HepG2 (cell line): ENCODE measurements around the gene SLC1A4. TPM values are rescaled to one million over a fixed set of nuclear protein-coding genes. Genes with fewer than 3 reads are reported as not detected.

Source experiments
- ATAC-seq: fragments of 200-7000 bp; cut with Tn5 transposase; 3 replicates; pipeline ENCODE4 v1.9.1; 2020; ENCODE audit warnings: mild to moderate bottlenecking, moderate library complexity
- BruUV-seq: library from RNA; stranded (reverse); fragments of 400-500 nt; replicated peaks from 2 replicates; lab custom pipeline; 2021; lab: Mats Ljungman, UMichigan
- CTCF ChIA-PET: fragments of 300-600 bp; formaldehyde crosslinking; extraction: SDS; loops from one replicate; lab custom pipeline; 2021; ENCODE audit warnings: low total read pairs, inconsistent platforms, low intra/inter-chr PET ratio; lab: Yijun Ruan, JAX
- POLR2A ChIA-PET: fragments of 350-600 bp; sonication (Branson Sonifier 250); formaldehyde crosslinking; loops from one replicate; lab custom pipeline; 2020; ENCODE audit warnings: antibody characterized with exemption, inconsistent platforms; lab: Yijun Ruan, JAX
- DNase-seq: peaks from one replicate; pipeline ENCODE4 v3.0.0-alpha.2; 2015; ENCODE audit warnings: low spot score
- FAIRE-seq: peaks from 3 replicates; lab custom pipeline; 2011; peaks lifted over from hg19 to GRCh38; lab: Jason Lieb, UNC
- H2AFZ ChIP-seq: one replicate; pipeline ENCODE4 v1.6.1; 2011; ENCODE audit warnings: low read length, inconsistent platforms
- H3K27ac ChIP-seq: fragments of 300-600 bp; 3 replicates; pipeline ENCODE4 v1.8.0; 2011; ENCODE audit warnings: mixed run types, mild to moderate bottlenecking, mixed read lengths, low read length, inconsistent platforms; ENCODE audit not compliant: insufficient read depth; ENCODE audit errors: extremely low read length
- H3K27me3 ChIP-seq, 2 experiments: fragments of 200-600 bp in 1 of 2; 2 replicates in 1 of 2; 3 replicates in 1 of 2; pipeline versions ENCODE4 v1.6.0 to v1.8.0; 2011; ENCODE audit warnings: low read length in 2 of 2, mild to moderate bottlenecking in 2 of 2, moderate library complexity in 2 of 2, inconsistent platforms in 1 of 2; ENCODE audit not compliant: insufficient read depth in 2 of 2, control insufficient read depth in 1 of 2
- H3K36me3 ChIP-seq, 2 experiments: fragments of 200-600 bp in 1 of 2; replicated peaks in 1 of 2; 2 replicates in 1 of 2; 3 replicates in 1 of 2; pipeline versions ENCODE4 v1.5.1 to v1.8.0; 2011; ENCODE audit warnings: low read length in 2 of 2, inconsistent platforms in 1 of 2; ENCODE audit not compliant: insufficient read depth in 2 of 2, control insufficient read depth in 1 of 2
- H3K4me1 ChIP-seq: 2 replicates; pipeline ENCODE4 v1.5.1; 2012; ENCODE audit warnings: low read length, inconsistent platforms; ENCODE audit not compliant: insufficient read depth
- H3K4me2 ChIP-seq: 2 replicates; pipeline ENCODE4 v1.6.0; 2011; ENCODE audit warnings: low read depth, low read length, inconsistent platforms
- H3K4me3 ChIP-seq, 3 experiments: fragments of 200-600 bp in 1 of 3; sonication (generic), shearing (Covaris generic) in 1 of 3; replicated peaks in 1 of 3; 2 replicates each; pipeline ENCODE4 v1.5.1; 2011 to 2016; ENCODE audit warnings: low read length in 3 of 3, inconsistent platforms in 2 of 3, low read depth in 2 of 3, mild to moderate bottlenecking in 2 of 3, control low read depth in 1 of 3, mixed read lengths in 1 of 3; ENCODE audit not compliant: insufficient read depth in 1 of 3
- H3K79me2 ChIP-seq: one replicate; pipeline ENCODE4 v1.6.1; 2011; ENCODE audit warnings: low read length, inconsistent platforms; ENCODE audit not compliant: insufficient read depth
- H3K9ac ChIP-seq: 2 replicates; pipeline ENCODE4 v1.6.0; 2011; ENCODE audit warnings: mild to moderate bottlenecking, low read depth, low read length, inconsistent platforms; ENCODE audit not compliant: insufficient read depth
- H3K9me3 ChIP-seq: 2 replicates; pipeline ENCODE4 v1.5.1; 2012; ENCODE audit warnings: mild to moderate bottlenecking, low read length
- H4K20me1 ChIP-seq: 2 replicates; pipeline ENCODE4 v1.6.0; 2011; ENCODE audit warnings: inconsistent platforms, mild to moderate bottlenecking, low read length, moderate library complexity; ENCODE audit not compliant: insufficient read depth
- BCL3 ChIP-seq: sonication (generic); formaldehyde crosslinking; IDR thresholded peaks from 2 replicates; pipeline ENCODE4 v1.5.1; 2020; ENCODE audit warnings: mild to moderate bottlenecking, missing genetic modification reagents, moderate library complexity
- ELF4 ChIP-seq: sonication (generic); formaldehyde crosslinking; IDR thresholded peaks from 2 replicates; pipeline ENCODE4 v1.5.0; 2020; ENCODE audit warnings: missing genetic modification reagents, mild to moderate bottlenecking, moderate library complexity, borderline replicate concordance
- FOXO1 ChIP-seq: sonication (generic); formaldehyde crosslinking; IDR thresholded peaks from 2 replicates; pipeline ENCODE4 v1.4.0; 2020; ENCODE audit warnings: missing genetic modification reagents
- GFI1 ChIP-seq: sonication (generic); formaldehyde crosslinking; IDR thresholded peaks from 2 replicates; pipeline ENCODE4 v1.5.0; 2020; ENCODE audit warnings: missing genetic modification reagents, mild to moderate bottlenecking, borderline replicate concordance
- HMG20A ChIP-seq: IDR thresholded peaks from 2 replicates; pipeline ENCODE4 v1.6.1; 2016; ENCODE audit warnings: borderline replicate concordance
- HNF1B ChIP-seq: sonication (generic); formaldehyde crosslinking; IDR thresholded peaks from 2 replicates; pipeline ENCODE4 v1.5.1; 2020; ENCODE audit warnings: mild to moderate bottlenecking, moderate library complexity, missing genetic modification reagents
- IRF2 ChIP-seq: IDR thresholded peaks from 2 replicates; pipeline ENCODE4 v1.6.1; 2018; ENCODE audit warnings: missing genetic modification reagents, missing compliant biosample characterization
- KDM2A ChIP-seq: sonication (generic); formaldehyde crosslinking; IDR thresholded peaks from 2 replicates; pipeline ENCODE4 v1.4.0; 2020; ENCODE audit warnings: low read depth, missing genetic modification reagents, borderline replicate concordance
- NFKBIZ ChIP-seq: IDR thresholded peaks from 2 replicates; pipeline ENCODE4 v1.6.1; 2018; ENCODE audit warnings: missing genetic modification reagents, missing compliant biosample characterization
- ONECUT2 ChIP-seq: sonication (generic); formaldehyde crosslinking; IDR thresholded peaks from 2 replicates; pipeline ENCODE4 v1.4.0; 2020; ENCODE audit warnings: missing genetic modification reagents
- SIX1 ChIP-seq: sonication (generic); formaldehyde crosslinking; IDR thresholded peaks from 2 replicates; pipeline ENCODE4 v1.4.0; 2020; ENCODE audit warnings: missing genetic modification reagents, borderline replicate concordance
- ZMYM2 ChIP-seq: sonication (generic); formaldehyde crosslinking; IDR thresholded peaks from 2 replicates; pipeline ENCODE4 v1.8.0; 2022; ENCODE audit warnings: mild to moderate bottlenecking, missing genetic modification reagents
- ZNF354B ChIP-seq: sonication (generic); formaldehyde crosslinking; IDR thresholded peaks from 2 replicates; pipeline ENCODE4 v1.8.0; 2022; ENCODE audit warnings: mild to moderate bottlenecking, missing genetic modification reagents
- ZNF484 ChIP-seq: sonication (generic); formaldehyde crosslinking; IDR thresholded peaks from 2 replicates; pipeline ENCODE4 v1.5.1; 2020; ENCODE audit warnings: mild to moderate bottlenecking, low read depth, missing genetic modification reagents, borderline replicate concordance
- ZNF768 ChIP-seq: sonication (generic); formaldehyde crosslinking; IDR thresholded peaks from 2 replicates; pipeline ENCODE4 v1.4.0; 2020; ENCODE audit warnings: missing genetic modification reagents
- WGBS: methylation state at CpG from one replicate; pipeline ENCODE4 v1.1.6; 2017; ENCODE audit warnings: low lambda C conversion rate; 5-methylcytosine and 5-hydroxymethylcytosine counted together
- in situ Hi-C: cut with HindIII; loops from 2 replicates; pipeline ENCODE4 v1.10.0; 2017; ENCODE audit warnings: low pct_unique_long_range_greater_than_20kb; ENCODE audit not compliant: extremely low pct_ligation_motif_present
- intact Hi-C: fragments of 100-400 bp; cut with micrococcal nuclease; formaldehyde crosslinking; loops from one replicate; pipeline ENCODE4 v1.10.0; 2022; ENCODE audit not compliant: unreplicated experiment
- polyA plus RNA-seq, 8 experiments: library from polyadenylated mRNA; depleted of rRNA in 3 of 8; stranded (reverse) in 7 of 8; unstranded in 1 of 8; fragments of >200 nt; fragmentation: Illumina TruSeq in 4 of 8; extraction: Trizol in 4 of 8; gene quantifications; 2 replicates each; pipeline versions ENCODE4 v1.2.1 to v1.2.3, GENCODE V29; 2011 to 2016; ENCODE audit warnings: low read depth in 4 of 8, missing spikeins in 1 of 8, mixed read lengths in 1 of 8; ENCODE audit not compliant: insufficient read depth in 1 of 8
- total RNA-seq, 5 experiments: library from RNA; depleted of rRNA; stranded (reverse); fragments of >200 nt; fragmentation: Illumina TruSeq; extraction: Trizol; gene quantifications; 2 replicates each; pipeline ENCODE4 v1.2.3, GENCODE V29; 2016; ENCODE audit warnings: low read depth in 1 of 5
- TF ChIP-seq, protein P1 (sequence below): sonication (generic); formaldehyde crosslinking; IDR thresholded peaks from 2 replicates; pipeline ENCODE4 v1.5.1; 2020; ENCODE audit warnings: missing genetic modification reagents, mild to moderate bottlenecking, borderline replicate concordance

Gene SLC1A4
- total and polyA plus RNA-seq, 2 of the 13 experiments (the other 11 are each of a cell fraction or from before 2014, with no cell fraction given) = 21.0 to 39.6 TPM

DNA sequence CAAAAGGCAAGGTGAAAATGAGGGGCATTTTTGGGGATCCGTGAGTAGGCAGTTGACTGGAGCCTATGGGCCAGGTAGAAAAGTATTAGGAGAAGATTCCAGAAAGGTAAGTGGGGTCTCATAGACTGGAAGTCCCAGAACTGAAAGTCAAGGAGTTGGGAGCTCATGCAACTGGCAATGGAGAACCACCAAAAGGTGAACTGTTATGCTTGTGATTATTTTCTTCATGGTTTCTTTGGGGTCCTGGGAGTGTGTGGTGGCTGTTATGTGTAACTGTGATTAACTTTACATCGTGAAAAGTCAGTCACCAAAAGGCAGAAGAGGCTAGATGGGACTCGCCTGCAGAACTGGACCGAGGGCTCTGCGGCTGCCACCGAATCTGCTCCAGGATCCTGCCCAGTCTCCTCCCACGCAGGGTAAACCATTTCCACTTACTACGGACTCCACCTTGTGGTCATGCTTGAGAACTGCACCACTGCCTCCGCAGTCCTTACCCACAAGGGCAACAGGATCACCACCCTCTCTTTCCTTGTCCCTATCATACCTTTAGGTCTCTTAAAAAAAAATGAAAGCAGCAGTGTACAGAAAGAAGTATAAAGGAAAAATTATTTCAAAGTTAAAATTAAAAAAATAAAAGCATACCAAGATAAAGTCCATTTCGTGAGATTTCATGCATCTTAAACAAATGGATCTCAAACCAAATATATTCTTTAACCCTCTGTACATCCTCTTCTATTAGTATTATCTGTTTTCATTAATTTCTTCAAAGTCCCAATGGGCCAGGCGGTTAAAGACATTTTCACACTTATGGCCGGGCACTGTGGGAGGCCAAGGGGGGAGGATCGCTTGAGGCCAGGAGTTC, 51.4 kb downstream of the SLC1A4 start:
- Histone ChIP-seq H3K27ac (no peak overlapping the region), H3K9me3 (no peaks in the 10 kb centered on the region), H2AFZ (no peak overlapping the region), H3K79me2 (no peaks in the 10 kb centered on the region), H3K36me3 (peaks cover 2 to 14% of the 10 kb centered on the region in 2 experiments; a peak in 1 of 5 replicates), H3K4me3 (no peak overlapping the region), H4K20me1 (no peaks in the 10 kb centered on the region), H3K4me2 (no peak overlapping the region; the same call in 1 of the 2 replicates), H3K27me3 (no peaks in the 10 kb centered on the region), H3K4me1 (peaks cover 13% of the 10 kb centered on the region), H3K9ac (no peak overlapping the region)
- intact Hi-C loops = loop anchor here (1.0 to 5.0 kb wide), 2 partner anchors 48 to 123 kb away; no protein-coding TSS in a partner anchor
- in situ Hi-C loops = loop anchor here (5.0 kb wide), 1 partner anchor 123 kb away; no protein-coding TSS in a partner anchor
- ChIA-PET POLR2A (interaction anchor here (1.3 kb wide), 1 partner anchor 123 kb away, joined by 5 read pairs; no protein-coding TSS in a partner anchor), CTCF (interaction anchor here (0.7 to 3.5 kb wide), 4 partner anchors 118 to 167 kb away, joined by 3 to 65 read pairs (median 4); no protein-coding TSS in a partner anchor)
- peak; percentile 98 for ATAC-seq
- peak; percentile 83 for DNase-seq
- peak; percentile 95 for FAIRE-seq
- BruUV-seq = no TSS peak
- 39% methylated on average over 13 of the region's 13 CpGs for WGBS
- TF ChIP-seq GFI1 (CRISPR knock-in tag) (0 out of 2 replicates have a peak, but pooled peaks have one; percentile 33), BCL3 (CRISPR knock-in tag) (no peak), ZNF354B (CRISPR knock-in tag) (no peak), HNF1B (CRISPR knock-in tag) (peak; percentile 48; the same call in 1 of the 2 replicates), ZMYM2 (CRISPR knock-in tag) (no peak), ZNF484 (CRISPR knock-in tag) (no peak), ZNF768 (0 out of 2 replicates have a peak, but pooled peaks have one; percentile 33), ONECUT2 (CRISPR knock-in tag) (no peak), IRF2 (peak; percentile 71; the same call in 1 of the 2 replicates), HMG20A (peak; percentile 45; the same call in 1 of the 2 replicates), FOXO1 (peak; percentile 63; the same call in 1 of the 2 replicates), KDM2A (CRISPR knock-in tag) (peak; percentile 79), NFKBIZ (CRISPR knock-in tag) (peak; percentile 88), SIX1 (CRISPR knock-in tag) (peak; percentile 44; the same call in 1 of the 2 replicates), ELF4 (no peak)
- TF ChIP-seq, protein P1, sequence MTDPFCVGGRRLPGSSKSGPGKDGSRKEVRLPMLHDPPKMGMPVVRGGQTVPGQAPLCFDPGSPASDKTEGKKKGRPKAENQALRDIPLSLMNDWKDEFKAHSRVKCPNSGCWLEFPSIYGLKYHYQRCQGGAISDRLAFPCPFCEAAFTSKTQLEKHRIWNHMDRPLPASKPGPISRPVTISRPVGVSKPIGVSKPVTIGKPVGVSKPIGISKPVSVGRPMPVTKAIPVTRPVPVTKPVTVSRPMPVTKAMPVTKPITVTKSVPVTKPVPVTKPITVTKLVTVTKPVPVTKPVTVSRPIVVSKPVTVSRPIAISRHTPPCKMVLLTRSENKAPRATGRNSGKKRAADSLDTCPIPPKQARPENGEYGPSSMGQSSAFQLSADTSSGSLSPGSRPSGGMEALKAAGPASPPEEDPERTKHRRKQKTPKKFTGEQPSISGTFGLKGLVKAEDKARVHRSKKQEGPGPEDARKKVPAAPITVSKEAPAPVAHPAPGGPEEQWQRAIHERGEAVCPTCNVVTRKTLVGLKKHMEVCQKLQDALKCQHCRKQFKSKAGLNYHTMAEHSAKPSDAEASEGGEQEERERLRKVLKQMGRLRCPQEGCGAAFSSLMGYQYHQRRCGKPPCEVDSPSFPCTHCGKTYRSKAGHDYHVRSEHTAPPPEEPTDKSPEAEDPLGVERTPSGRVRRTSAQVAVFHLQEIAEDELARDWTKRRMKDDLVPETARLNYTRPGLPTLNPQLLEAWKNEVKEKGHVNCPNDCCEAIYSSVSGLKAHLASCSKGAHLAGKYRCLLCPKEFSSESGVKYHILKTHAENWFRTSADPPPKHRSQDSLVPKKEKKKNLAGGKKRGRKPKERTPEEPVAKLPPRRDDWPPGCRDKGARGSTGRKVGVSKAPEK (CRISPR knock-in tag) = no peak
